HTR-8/SVneo (cell line): ENCODE data around the gene ENDOU.
A peak's percentile ranks its signal among the peaks of the same experiment; 100 is the strongest.

Source experiments
- DNase-seq: peaks from one replicate; pipeline ENCODE4 v3.0.0; 2011; ENCODE audit warnings: low spot score, mixed read lengths; ENCODE audit not compliant: insufficient read length
- FAIRE-seq: peaks from 2 replicates; lab custom pipeline; 2011; peaks lifted over from hg19 to GRCh38; lab: Jason Lieb, UNC

Gene ENDOU

GRCh38 chr12:47745485-47746041 lies 20.3 kb upstream of the ENDOU start:
- DNase-seq (no peak), FAIRE-seq (no peak)

- FAIRE-seq (no peak), DNase-seq (no peak)
Observed at GRCh38 chr12:47744778-47745436, 19.6 kb upstream of the ENDOU start.

- FAIRE-seq (no peak), DNase-seq (no peak)
Observed at GRCh38 chr12:47744005-47744651, 18.8 kb upstream of the ENDOU start.

- FAIRE-seq = no peak
Observed at GRCh38 chr12:47743311-47743860, 18.1 kb upstream of the ENDOU start.

GRCh38 chr12:47742253-47742825 lies 17.0 kb upstream of the ENDOU start:
- DNase-seq = peak; percentile 54
- FAIRE-seq = no peak

More at GRCh38 chr12:47743311-47743860, 18.1 kb upstream of the ENDOU start:
- no peak for DNase-seq

- DNase-seq = no peak
Observed at GRCh38 chr12:47741340-47741703, 16.0 kb upstream of the ENDOU start.

GRCh38 chr12:47740606-47741339 lies 15.5 kb upstream of the ENDOU start:
- no peak for DNase-seq
- no peak for FAIRE-seq

More at GRCh38 chr12:47741340-47741703, 16.0 kb upstream of the ENDOU start:
- FAIRE-seq = no peak

GRCh38 chr12:47739979-47740378 lies 14.7 kb upstream of the ENDOU start:
- DNase-seq (no peak), FAIRE-seq (no peak)

GRCh38 chr12:47739297-47739696 lies 14.0 kb upstream of the ENDOU start:
- DNase-seq = no peak
- no peak for FAIRE-seq

GRCh38 chr12:47737936-47738594 lies 12.8 kb upstream of the ENDOU start:
- no peak for DNase-seq
- no peak for FAIRE-seq

GRCh38 chr12:47736877-47737676 lies 11.8 kb upstream of the ENDOU start:
- DNase-seq = no peak
- no peak for FAIRE-seq

GRCh38 chr12:47736216-47736615 lies 10.9 kb upstream of the ENDOU start:
- no peak for DNase-seq
- peak; percentile 9 for FAIRE-seq

GRCh38 chr12:47735649-47736048 lies 10.4 kb upstream of the ENDOU start:
- FAIRE-seq = no peak
- no peak for DNase-seq

- FAIRE-seq = no peak
- no peak for DNase-seq
Observed at GRCh38 chr12:47734725-47735480, 9.6 kb upstream of the ENDOU start.

GRCh38 chr12:47733142-47733541 lies 7.9 kb upstream of the ENDOU start:
- FAIRE-seq (no peak), DNase-seq (no peak)

GRCh38 chr12:47732504-47732903 lies 7.2 kb upstream of the ENDOU start:
- no peak for FAIRE-seq
- DNase-seq = no peak

GRCh38 chr12:47731723-47732122 lies 6.4 kb upstream of the ENDOU start:
- DNase-seq (no peak), FAIRE-seq (no peak)

GRCh38 chr12:47730341-47730744 lies 5.1 kb upstream of the ENDOU start:
- no peak for DNase-seq
- no peak for FAIRE-seq
